ENCODE data around the gene NXPE1. TPM values are rescaled to one million over a fixed set of nuclear protein-coding genes. Genes with fewer than 3 reads are reported as not detected.

Gene NXPE1
- polyA plus RNA-seq, 1 experiment = not detected

GRCh38 chr11:114595571-114595970, 35.9 kb upstream of the NXPE1 start, which contains the start of gene NXPE4:
NXPE4 (minus strand) TSS chr11:114595786; CDS start chr11:114594759, 1,027 bp downstream.
- H3K27me3 ChIP-seq (ENCODE audit: control insufficient read depth, insufficient read depth, low read length) = no peaks in the 10 kb centered on the region
- ChIA-PET CTCF (interaction anchor here (1.2 kb wide), 1 partner anchor 11 kb away, joined by 3 read pairs; no protein-coding TSS in a partner anchor), POLR2A (no interaction called here)
- DNase-seq (ENCODE audit: low read depth) = no peak
- no peak within 1 kb of the TSS for H3K4me3 ChIP-seq (ENCODE audit: low read depth, low read length)
- H3K36me3 ChIP-seq (ENCODE audit: control insufficient read depth, insufficient read depth, low read length) = no peaks in the 10 kb centered on the region
- no peak for TF ChIP-seq CTCF (IDR thresholded peaks at IDR 0.05; ENCODE audit: insufficient read depth, low read depth, low read length)

- CTCF ChIA-PET = interaction anchor here (1.2 kb wide), 1 partner anchor 10 kb away, joined by 3 read pairs; no protein-coding TSS in a partner anchor
- DNase-seq (ENCODE audit: low read depth) = no peak
- Histone ChIP-seq H3K27me3 (ENCODE audit: control insufficient read depth, insufficient read depth, low read length) (no peaks in the 10 kb centered on the region), H3K36me3 (ENCODE audit: control insufficient read depth, insufficient read depth, low read length) (no peaks in the 10 kb centered on the region), H3K4me3 (ENCODE audit: low read depth, low read length) (no peak overlapping the region)
- POLR2A ChIA-PET = no interaction called here
- TF ChIP-seq CTCF (IDR thresholded peaks at IDR 0.05; ENCODE audit: insufficient read depth, low read depth, low read length) = no peak
Measured at GRCh38 chr11:114594703-114595102, 35.0 kb upstream of the NXPE1 start.

- no peak for TF ChIP-seq CTCF (IDR thresholded peaks at IDR 0.05; ENCODE audit: insufficient read depth, low read depth, low read length)
- no peaks in the 10 kb centered on the region for H3K36me3 ChIP-seq (ENCODE audit: control insufficient read depth, insufficient read depth, low read length)
- ChIA-PET CTCF (no interaction called here), POLR2A (no interaction called here)
- H3K27me3 ChIP-seq (ENCODE audit: control insufficient read depth, insufficient read depth, low read length) = no peaks in the 10 kb centered on the region
- no peak for DNase-seq (ENCODE audit: low read depth)
- no peak overlapping the region for H3K4me3 ChIP-seq (ENCODE audit: low read depth, low read length)
Measured at GRCh38 chr11:114587398-114587953, 27.8 kb upstream of the NXPE1 start.

GRCh38 chr11:114586797-114587196, 27.1 kb upstream of the NXPE1 start:
- ChIA-PET CTCF (no interaction called here), POLR2A (no interaction called here)
- no peak for DNase-seq (ENCODE audit: low read depth)
- TF ChIP-seq CTCF (IDR thresholded peaks at IDR 0.05; ENCODE audit: insufficient read depth, low read depth, low read length) = peak; percentile 33
- Histone ChIP-seq H3K27me3 (ENCODE audit: control insufficient read depth, insufficient read depth, low read length) (no peaks in the 10 kb centered on the region), H3K4me3 (ENCODE audit: low read depth, low read length) (no peak overlapping the region), H3K36me3 (ENCODE audit: control insufficient read depth, insufficient read depth, low read length) (no peaks in the 10 kb centered on the region)

- Histone ChIP-seq H3K4me3 (ENCODE audit: low read depth, low read length) (no peak overlapping the region), H3K36me3 (ENCODE audit: control insufficient read depth, insufficient read depth, low read length) (no peaks in the 10 kb centered on the region), H3K27me3 (ENCODE audit: control insufficient read depth, insufficient read depth, low read length) (no peaks in the 10 kb centered on the region)
- POLR2A ChIA-PET = no interaction called here
- TF ChIP-seq CTCF (IDR thresholded peaks at IDR 0.05; ENCODE audit: insufficient read depth, low read depth, low read length) = no peak
- DNase-seq (ENCODE audit: low read depth) = no peak
- CTCF ChIA-PET = no interaction called here
Measured at GRCh38 chr11:114571712-114572111, 12.0 kb upstream of the NXPE1 start.

All from BJ (cell line).